ENCODE measurements around the gene FAM149A.

Gene FAM149A

GRCh38 chr4:186088523-186088922 is 16.0 kb upstream of the FAM149A start:
- no peak overlapping the region for H3K4me3 ChIP-seq (ENCODE audit: low read length)
- TF ChIP-seq CTCF (conservative IDR thresholded peaks at IDR 0.05; ENCODE audit: low read length), result no peak
- no peak for DNase-seq (ENCODE audit: low read depth)

- DNase-seq (ENCODE audit: low read depth), result no peak
- no peak for TF ChIP-seq CTCF (conservative IDR thresholded peaks at IDR 0.05; ENCODE audit: low read length)
- H3K4me3 ChIP-seq (ENCODE audit: low read length), result no peak overlapping the region
Observed at GRCh38 chr4:186092296-186092695, 12.2 kb upstream of the FAM149A start.

GRCh38 chr4:186095406-186095805 is 9.1 kb upstream of the FAM149A start:
- TF ChIP-seq CTCF (conservative IDR thresholded peaks at IDR 0.05; ENCODE audit: low read length), result no peak
- DNase-seq (ENCODE audit: low read depth), result no peak
- H3K4me3 ChIP-seq (ENCODE audit: low read length), result no peak overlapping the region

- no peak for TF ChIP-seq CTCF (conservative IDR thresholded peaks at IDR 0.05; ENCODE audit: low read length)
- DNase-seq (ENCODE audit: low read depth), result no peak
- no peak overlapping the region for H3K4me3 ChIP-seq (ENCODE audit: low read length)
Observed at GRCh38 chr4:186096681-186097165, 7.8 kb upstream of the FAM149A start.

- TF ChIP-seq CTCF (conservative IDR thresholded peaks at IDR 0.05; ENCODE audit: low read length), result no peak
Observed at GRCh38 chr4:186097386-186097785, 7.1 kb upstream of the FAM149A start.

GRCh38 chr4:186102931-186103330 is 1.6 kb upstream of the FAM149A start:
- no peak overlapping the region for H3K4me3 ChIP-seq (ENCODE audit: low read length)
- DNase-seq (ENCODE audit: low read depth), result no peak
- no peak for TF ChIP-seq CTCF (conservative IDR thresholded peaks at IDR 0.05; ENCODE audit: low read length)

More at GRCh38 chr4:186097386-186097785, 7.1 kb upstream of the FAM149A start:
- H3K4me3 ChIP-seq (ENCODE audit: low read length), result no peak overlapping the region
- no peak for DNase-seq (ENCODE audit: low read depth)

- no peak for TF ChIP-seq CTCF (conservative IDR thresholded peaks at IDR 0.05; ENCODE audit: low read length)
- no peak for DNase-seq (ENCODE audit: low read depth)
- H3K4me3 ChIP-seq (ENCODE audit: low read length), result no peak overlapping the region
Observed at GRCh38 chr4:186104890-186105646, 564 bp downstream of the FAM149A start.

Measured in AG10803 (cell line).